ENCODE data around the gene TP53I3. TPM values are rescaled to one million over a fixed set of nuclear protein-coding genes. Genes with fewer than 3 reads are reported as not detected.

TP53I3 gene, protein sequence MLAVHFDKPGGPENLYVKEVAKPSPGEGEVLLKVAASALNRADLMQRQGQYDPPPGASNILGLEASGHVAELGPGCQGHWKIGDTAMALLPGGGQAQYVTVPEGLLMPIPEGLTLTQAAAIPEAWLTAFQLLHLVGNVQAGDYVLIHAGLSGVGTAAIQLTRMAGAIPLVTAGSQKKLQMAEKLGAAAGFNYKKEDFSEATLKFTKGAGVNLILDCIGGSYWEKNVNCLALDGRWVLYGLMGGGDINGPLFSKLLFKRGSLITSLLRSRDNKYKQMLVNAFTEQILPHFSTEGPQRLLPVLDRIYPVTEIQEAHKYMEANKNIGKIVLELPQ
- total RNA-seq, result 1 to 10 TPM; 3.3 to 7.6 (median 4.9) TPM

DNA sequence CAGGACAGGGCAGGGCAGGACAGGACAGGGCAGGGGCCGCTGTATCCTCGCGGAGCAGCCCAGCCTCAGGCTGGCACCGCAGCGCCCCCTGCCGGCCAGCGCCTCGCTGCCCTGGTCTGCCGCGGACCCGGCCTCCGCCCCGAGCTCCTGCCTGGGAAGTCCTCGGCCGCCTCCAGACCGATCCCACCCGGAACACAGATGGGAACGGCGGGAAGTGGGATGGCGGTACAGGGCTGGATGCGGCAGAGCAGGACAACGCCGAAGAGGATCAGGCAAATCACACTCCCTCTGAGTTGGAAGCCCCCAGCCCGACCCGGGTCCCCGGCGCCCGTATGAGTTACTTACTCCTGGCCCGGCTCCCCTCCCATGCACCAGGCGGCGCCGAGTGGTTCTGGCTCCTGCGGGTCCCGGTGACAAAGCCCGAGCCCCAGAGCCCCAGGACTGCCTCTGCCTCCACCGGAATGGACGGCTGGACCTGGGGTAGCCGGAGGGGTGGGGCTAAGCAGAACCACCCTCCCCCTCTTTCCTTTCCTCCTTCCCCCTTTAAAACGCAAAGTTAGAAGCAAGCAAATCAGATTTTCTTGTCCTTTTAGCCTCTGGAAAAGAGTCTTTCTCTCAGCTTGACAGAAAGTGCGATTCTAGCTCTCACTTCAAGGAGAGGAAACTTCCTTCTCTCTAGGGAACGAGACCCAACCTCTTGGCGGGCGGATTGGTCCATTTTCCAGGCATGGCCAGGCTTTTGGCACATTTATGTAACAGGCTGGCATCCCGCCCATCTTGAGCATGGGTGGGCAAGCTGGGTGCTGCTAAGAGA lies at the start of gene TP53I3:
Gene TP53I3 (minus strand): TSS at position 449 of the 814 bp plus-strand sequence. CDS start 508 bp downstream, outside the sequence.
- H3K27ac ChIP-seq, result peak within 1 kb of the TSS; percentile 67 to 82 (median 74)
- DNase-seq, result peak; percentile 71 to 90
- ATAC-seq, result peak; percentile 93 to 95
- H3K36me3 ChIP-seq, result peaks cover 0 to 11% of the 10 kb centered on the region in 2 donors
- intact Hi-C loops (cut with DNase I; ENCODE audit: low total_unique reads), result loop anchor here (1.0 to 2.0 kb wide), 5 partner anchors 38 to 260 kb away; partner anchors contain the start of genes ATAD2B, FAM228B, PFN4 and WDCP
- H3K4me3 ChIP-seq, result peak within 1 kb of the TSS; percentile 50 to 68 (median 62)
- in situ Hi-C loops (cut with MboI; ENCODE audit: low sequenced_read_pairs in 4 of 4), result loop anchor here (10.0 to 25.0 kb wide), 3 partner anchors 160 to 260 kb away; partner anchors contain the start of gene ATAD2B (in 1 of the 4)
- H3K9me3 ChIP-seq, result no peaks in the 10 kb centered on the region
- no peaks in the 10 kb centered on the region for H3K27me3 ChIP-seq
- H3K4me1 ChIP-seq, result peaks cover 8 to 12% of the 10 kb centered on the region in 2 donors
- TF ChIP-seq POLR2A (IDR thresholded peaks at IDR 0.05), result peak; percentile 47 to 72
- TF ChIP-seq, protein P1, sequence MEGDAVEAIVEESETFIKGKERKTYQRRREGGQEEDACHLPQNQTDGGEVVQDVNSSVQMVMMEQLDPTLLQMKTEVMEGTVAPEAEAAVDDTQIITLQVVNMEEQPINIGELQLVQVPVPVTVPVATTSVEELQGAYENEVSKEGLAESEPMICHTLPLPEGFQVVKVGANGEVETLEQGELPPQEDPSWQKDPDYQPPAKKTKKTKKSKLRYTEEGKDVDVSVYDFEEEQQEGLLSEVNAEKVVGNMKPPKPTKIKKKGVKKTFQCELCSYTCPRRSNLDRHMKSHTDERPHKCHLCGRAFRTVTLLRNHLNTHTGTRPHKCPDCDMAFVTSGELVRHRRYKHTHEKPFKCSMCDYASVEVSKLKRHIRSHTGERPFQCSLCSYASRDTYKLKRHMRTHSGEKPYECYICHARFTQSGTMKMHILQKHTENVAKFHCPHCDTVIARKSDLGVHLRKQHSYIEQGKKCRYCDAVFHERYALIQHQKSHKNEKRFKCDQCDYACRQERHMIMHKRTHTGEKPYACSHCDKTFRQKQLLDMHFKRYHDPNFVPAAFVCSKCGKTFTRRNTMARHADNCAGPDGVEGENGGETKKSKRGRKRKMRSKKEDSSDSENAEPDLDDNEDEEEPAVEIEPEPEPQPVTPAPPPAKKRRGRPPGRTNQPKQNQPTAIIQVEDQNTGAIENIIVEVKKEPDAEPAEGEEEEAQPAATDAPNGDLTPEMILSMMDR (IDR thresholded peaks at IDR 0.05 in 4 of 5, conservative IDR thresholded peaks at IDR 0.05 in 1 of 5), result peak; percentile 92 to 98 (median 97)

DNA sequence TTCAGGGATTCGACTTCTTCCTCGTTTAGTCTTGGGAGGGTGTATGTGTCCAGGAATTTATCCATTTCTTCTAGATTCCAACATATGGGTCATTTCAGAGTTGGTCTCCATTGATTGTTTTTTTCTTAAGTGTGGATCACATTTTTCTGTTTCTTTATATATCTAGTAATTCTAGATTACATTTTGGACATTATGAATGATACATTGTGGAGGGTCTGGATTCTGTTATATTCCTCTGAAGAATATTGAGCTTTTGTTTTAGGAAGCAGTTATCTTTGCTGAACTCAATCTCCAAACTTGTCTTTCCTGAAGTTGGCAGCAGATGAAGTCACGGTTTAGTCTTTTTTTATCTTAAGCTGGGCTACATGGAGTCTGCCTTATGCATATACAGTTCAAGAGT lies 47.9 kb upstream of the TP53I3 start:
- H3K9me3 ChIP-seq, result no peaks in the 10 kb centered on the region
- H3K27ac ChIP-seq, result no peak overlapping the region
- intact Hi-C loops (cut with DNase I; ENCODE audit: low total_unique reads), result no loop called here
- ATAC-seq (no peak), DNase-seq (no peak)
- TF ChIP-seq, protein P1 (IDR thresholded peaks at IDR 0.05 in 4 of 5, conservative IDR thresholded peaks at IDR 0.05 in 1 of 5), result no peak
- TF ChIP-seq POLR2A (IDR thresholded peaks at IDR 0.05), result no peak
- H3K4me1 ChIP-seq, result peaks cover 0 to 5% of the 10 kb centered on the region in 2 donors
- in situ Hi-C loops (cut with MboI; ENCODE audit: low sequenced_read_pairs in 4 of 4), result no loop called here
- H3K27me3 ChIP-seq, result no peaks in the 10 kb centered on the region
- no peak overlapping the region for H3K4me3 ChIP-seq
- no peaks in the 10 kb centered on the region for H3K36me3 ChIP-seq

DNA sequence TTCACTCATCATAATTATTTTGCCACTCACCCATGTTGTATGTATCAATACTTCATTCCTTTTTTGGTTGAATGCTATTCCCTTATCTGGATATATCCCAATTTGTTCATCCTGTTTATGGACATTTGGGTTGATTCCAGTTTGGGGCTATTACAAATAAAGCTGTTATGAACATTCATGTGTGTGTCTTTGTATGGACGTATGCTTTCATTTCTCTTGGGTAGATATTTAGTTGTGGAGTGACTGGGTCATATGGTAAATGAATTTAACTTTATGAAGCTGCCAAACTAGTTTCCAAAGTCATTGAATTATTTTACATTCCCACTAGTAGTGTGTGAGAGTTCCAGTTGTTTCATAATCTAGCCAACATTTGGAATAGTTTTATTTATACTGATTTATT lies 41.3 kb upstream of the TP53I3 start:
- TF ChIP-seq, protein P1 (IDR thresholded peaks at IDR 0.05 in 4 of 5, conservative IDR thresholded peaks at IDR 0.05 in 1 of 5), result no peak
- TF ChIP-seq POLR2A (IDR thresholded peaks at IDR 0.05), result no peak
- H3K27ac ChIP-seq, result no peak overlapping the region
- ATAC-seq, result no peak

DNA sequence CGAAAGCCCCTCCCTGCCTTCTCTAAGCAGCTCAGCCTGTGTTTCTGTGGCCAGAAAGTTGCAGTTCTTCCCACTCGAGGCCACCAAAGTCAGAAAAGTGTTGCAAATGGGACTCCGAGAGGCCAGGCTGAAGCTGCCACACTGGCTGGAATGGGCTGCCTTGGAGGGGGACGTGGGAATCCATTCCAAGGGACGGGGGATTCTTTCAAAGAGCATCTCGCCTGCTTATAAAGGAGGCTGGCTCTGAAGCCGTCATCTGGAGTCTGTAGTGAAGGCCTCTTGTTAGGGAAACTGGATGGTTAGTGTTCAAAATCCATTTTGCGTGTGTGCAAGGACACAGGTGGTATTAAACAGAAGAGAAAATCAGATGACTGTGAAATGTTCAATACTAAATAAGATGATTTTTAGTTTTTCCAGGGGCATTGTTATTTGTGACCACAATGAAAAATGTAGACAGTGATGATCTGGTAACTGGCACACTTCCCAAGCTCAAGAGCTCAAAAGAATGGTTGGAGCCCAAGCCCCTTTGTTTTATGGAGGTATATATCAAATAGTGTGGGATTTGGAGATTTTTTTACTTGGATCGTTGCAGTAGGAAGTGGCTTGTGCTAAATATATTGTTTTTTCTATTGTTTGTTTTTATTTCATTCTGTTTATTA lies 39.4 kb upstream of the TP53I3 start:
- H3K4me1 ChIP-seq, result peaks cover 11 to 17% of the 10 kb centered on the region in 2 donors
- in situ Hi-C loops (cut with MboI; ENCODE audit: low sequenced_read_pairs in 4 of 4) (loop anchor here in 1 of 4 donors (10.0 kb wide), 1 partner anchor 79 kb away; the partner anchor contains the start of genes FKBP1B and WDCP), intact Hi-C loops (cut with DNase I; ENCODE audit: low total_unique reads) (loop anchor here (2.0 kb wide), 3 partner anchors 39 to 77 kb away; partner anchors contain the start of genes SF3B6, TP53I3 and WDCP)
- no peaks in the 10 kb centered on the region for H3K9me3 ChIP-seq
- TF ChIP-seq, protein P1 (IDR thresholded peaks at IDR 0.05 in 4 of 5, conservative IDR thresholded peaks at IDR 0.05 in 1 of 5), result no peak
- TF ChIP-seq POLR2A (IDR thresholded peaks at IDR 0.05), result no peak
- no peaks in the 10 kb centered on the region for H3K36me3 ChIP-seq
- peak overlapping the region; percentile 86 to 93 (median 91) for H3K27ac ChIP-seq
- H3K4me3 ChIP-seq, result peak overlapping the region; percentile 80 to 94 (median 84)
- peak; percentile 37 to 65 for ATAC-seq
- H3K27me3 ChIP-seq, result no peaks in the 10 kb centered on the region
- DNase-seq, result no peak

More for the DNA sequence above, 41.3 kb upstream of the TP53I3 start:
- Histone ChIP-seq H3K9me3 (no peaks in the 10 kb centered on the region), H3K4me1 (peaks cover 11 to 17% of the 10 kb centered on the region in 2 donors), H3K4me3 (no peak overlapping the region), H3K36me3 (no peaks in the 10 kb centered on the region), H3K27me3 (no peaks in the 10 kb centered on the region)
- no peak for DNase-seq
- intact Hi-C loops (cut with DNase I; ENCODE audit: low total_unique reads) (no loop called here), in situ Hi-C loops (cut with MboI; ENCODE audit: low sequenced_read_pairs in 4 of 4) (loop anchor here in 1 of 4 donors (10.0 kb wide), 1 partner anchor 81 kb away; the partner anchor contains the start of genes FKBP1B and WDCP)
